ENCODE results near the gene PTCH2. TPM values are rescaled to one million over a fixed set of nuclear protein-coding genes. Genes with fewer than 3 reads are reported as not detected.

PTCH2 gene
- total and polyA plus RNA-seq, 5 donors from 2014 or later = 0.05 to 0.94 (median 0.13) TPM; not detected in 2

DNA sequence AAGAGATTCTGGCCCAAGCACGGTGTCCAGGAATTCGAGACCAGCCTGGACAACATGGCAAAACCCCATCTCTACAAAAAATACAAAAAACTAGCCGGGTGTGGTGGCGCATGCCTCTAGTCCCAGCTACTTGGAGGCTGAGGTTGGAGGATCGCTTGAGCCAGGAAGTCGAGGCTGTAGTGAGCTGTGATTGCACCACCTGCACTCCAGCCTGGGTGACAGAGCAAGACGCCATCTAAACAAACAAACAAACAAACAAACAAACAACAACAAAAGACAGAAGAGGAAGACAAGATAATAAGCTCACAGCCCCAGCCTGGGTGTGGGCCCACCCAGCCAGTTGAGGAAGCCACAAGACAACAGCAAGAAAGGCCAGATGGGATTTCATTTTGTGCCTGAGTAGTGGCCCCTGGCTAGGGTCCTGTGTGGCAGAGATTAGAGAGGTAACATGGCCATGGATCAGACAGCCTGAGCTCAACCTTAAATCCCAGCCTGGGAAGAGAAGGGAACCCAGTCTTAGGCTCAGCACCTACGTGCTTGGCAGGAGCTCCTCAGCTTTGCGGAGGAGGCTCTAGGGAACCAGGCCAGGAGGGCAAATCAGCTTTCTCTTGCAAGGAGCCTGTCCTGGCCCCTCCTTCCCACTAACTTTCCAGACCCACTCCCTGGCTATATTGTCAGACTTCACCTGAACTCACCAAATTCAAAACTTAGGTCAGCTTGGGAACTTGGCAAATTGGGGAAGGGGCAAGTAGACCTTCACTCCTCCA, 50.1 kb downstream of the PTCH2 start:
- ATAC-seq (ENCODE audit: low read depth in 2 of 2) = no peak
- H3K4me3 Mint-ChIP-seq = peak overlapping the region in 1 of 4 donors; percentile 21
- no peaks in the 10 kb centered on the region for H3K27me3 Mint-ChIP-seq
- peak overlapping the region in 1 of 3 donors; percentile 16 for H3K27ac Mint-ChIP-seq
- H3K9me3 Mint-ChIP-seq = no peaks in the 10 kb centered on the region
- no peaks in the 10 kb centered on the region for H3K27me3 ChIP-seq (ENCODE audit: control insufficient read depth, insufficient read depth, low read length)
- no peak overlapping the region for H3K27ac ChIP-seq (ENCODE audit: insufficient read depth, low read length, poor library complexity, severe bottlenecking)
- H3K4me1 Mint-ChIP-seq = peaks cover 0 to 4% (median under 1%) of the 10 kb centered on the region in 4 donors
- no peaks in the 10 kb centered on the region for H3K9me3 ChIP-seq (ENCODE audit: control insufficient read depth in 2 of 2, low read length in 2 of 2)
- no peaks in the 10 kb centered on the region for H3K4me1 ChIP-seq (ENCODE audit: control insufficient read depth, insufficient read depth, low read length, poor library complexity, severe bottlenecking)
- no peak overlapping the region for H3K4me3 ChIP-seq (ENCODE audit: low read depth, low read length)
- H3K36me3 Mint-ChIP-seq = no peaks in the 10 kb centered on the region
- no peaks in the 10 kb centered on the region for H3K36me3 ChIP-seq (ENCODE audit: control insufficient read depth, insufficient read depth, low read length)
- DNase-seq = no peak

DNA sequence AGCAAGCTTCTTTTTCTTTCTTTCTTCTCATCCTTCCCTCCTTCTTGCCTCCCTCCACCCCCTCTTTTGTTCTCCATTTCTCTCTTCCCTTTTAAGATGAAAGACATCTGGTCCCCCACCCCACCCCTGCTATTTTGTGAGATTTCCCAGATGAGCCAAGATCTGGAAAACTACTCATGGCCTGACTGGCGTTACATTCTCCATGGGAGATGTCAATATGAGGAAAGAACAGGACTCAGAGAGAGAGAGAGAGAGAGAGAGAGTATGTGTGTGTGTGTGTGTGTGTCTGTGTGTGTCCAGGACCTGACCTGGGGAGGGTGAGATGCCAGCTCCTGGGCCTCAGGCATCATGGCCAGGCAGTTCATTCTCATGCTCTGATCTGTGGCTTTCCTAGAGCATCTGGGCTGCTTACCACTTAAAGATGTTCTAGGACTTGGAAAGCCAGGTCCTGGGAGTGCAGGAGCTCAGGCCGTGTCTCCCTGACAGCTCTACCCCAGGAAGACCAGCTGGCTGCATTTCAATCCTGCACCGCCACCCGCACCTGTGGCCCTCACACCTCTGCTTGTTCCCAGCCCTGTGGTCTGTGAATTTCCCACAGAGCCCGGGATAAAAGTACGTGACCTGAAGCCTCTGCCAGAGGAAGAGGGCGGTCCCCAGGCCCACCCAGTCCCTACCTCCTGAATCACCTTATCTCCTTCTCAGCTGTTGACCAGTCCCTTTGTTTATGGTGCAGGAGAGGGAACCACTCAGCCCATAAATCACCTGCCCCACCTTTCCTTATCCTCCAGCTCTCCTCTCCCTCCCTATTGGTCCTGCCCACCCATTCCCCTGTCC, 51.9 kb downstream of the PTCH2 start:
- Mint-ChIP-seq H3K27ac (peak overlapping the region in 1 of 3 donors; percentile 67), H3K36me3 (no peaks in the 10 kb centered on the region)

GRCh38 chr1:44788120-44788860, 54.8 kb downstream of the PTCH2 start, which contains the start of gene BEST4:
Gene BEST4 (minus strand): TSS chr1:44788170. CDS start chr1:44787705, 465 bp downstream.
- H3K4me3 Mint-ChIP-seq = peak within 1 kb of the TSS in 3 of 4 donors; percentile 24 to 54 (median 25)
- no peak within 1 kb of the TSS for H3K4me3 ChIP-seq (ENCODE audit: low read depth, low read length)
- H3K9me3 ChIP-seq (ENCODE audit: control insufficient read depth in 2 of 2, low read length in 2 of 2) = no peaks in the 10 kb centered on the region
- no peaks in the 10 kb centered on the region for H3K36me3 ChIP-seq (ENCODE audit: control insufficient read depth, insufficient read depth, low read length)
- no peak within 1 kb of the TSS for H3K27ac Mint-ChIP-seq
- no peaks in the 10 kb centered on the region for H3K9me3 Mint-ChIP-seq
- H3K27me3 ChIP-seq (ENCODE audit: control insufficient read depth, insufficient read depth, low read length) = no peaks in the 10 kb centered on the region
- no peak for ATAC-seq (ENCODE audit: low read depth in 2 of 2)
- peaks cover 4 to 27% (median 19%) of the 10 kb centered on the region in 4 donors for H3K4me1 Mint-ChIP-seq
- H3K27me3 Mint-ChIP-seq = no peaks in the 10 kb centered on the region
- H3K36me3 Mint-ChIP-seq = no peaks in the 10 kb centered on the region
- H3K4me1 ChIP-seq (ENCODE audit: control insufficient read depth, insufficient read depth, low read length, poor library complexity, severe bottlenecking) = peaks cover 34% of the 10 kb centered on the region
- no peak for DNase-seq
- no peak within 1 kb of the TSS for H3K27ac ChIP-seq (ENCODE audit: insufficient read depth, low read length, poor library complexity, severe bottlenecking)

More for the DNA sequence above, 51.9 kb downstream of the PTCH2 start:
- DNase-seq = no peak
- H3K4me3 Mint-ChIP-seq = no peak overlapping the region
- Histone ChIP-seq H3K4me3 (ENCODE audit: low read depth, low read length) (no peak overlapping the region), H3K36me3 (ENCODE audit: control insufficient read depth, insufficient read depth, low read length) (no peaks in the 10 kb centered on the region), H3K27ac (ENCODE audit: insufficient read depth, low read length, poor library complexity, severe bottlenecking) (no peak overlapping the region), H3K4me1 (ENCODE audit: control insufficient read depth, insufficient read depth, low read length, poor library complexity, severe bottlenecking) (peaks cover 7% of the 10 kb centered on the region), H3K9me3 (ENCODE audit: control insufficient read depth in 2 of 2, low read length in 2 of 2) (no peaks in the 10 kb centered on the region), H3K27me3 (ENCODE audit: control insufficient read depth, insufficient read depth, low read length) (no peaks in the 10 kb centered on the region)
- peaks cover 0 to 4% (median 3%) of the 10 kb centered on the region in 4 donors for H3K4me1 Mint-ChIP-seq
- no peaks in the 10 kb centered on the region for H3K9me3 Mint-ChIP-seq
- no peak for ATAC-seq (ENCODE audit: low read depth in 2 of 2)
- H3K27me3 Mint-ChIP-seq = no peaks in the 10 kb centered on the region

- Histone ChIP-seq H3K9me3 (ENCODE audit: control insufficient read depth in 2 of 2, low read length in 2 of 2) (no peaks in the 10 kb centered on the region), H3K36me3 (ENCODE audit: control insufficient read depth, insufficient read depth, low read length) (no peaks in the 10 kb centered on the region)
- peaks cover 4 to 31% (median 22%) of the 10 kb centered on the region in 4 donors for H3K4me1 Mint-ChIP-seq
These were observed 55.5 kb downstream of the PTCH2 start for GRCh38 chr1:44787506-44787905.

DNA sequence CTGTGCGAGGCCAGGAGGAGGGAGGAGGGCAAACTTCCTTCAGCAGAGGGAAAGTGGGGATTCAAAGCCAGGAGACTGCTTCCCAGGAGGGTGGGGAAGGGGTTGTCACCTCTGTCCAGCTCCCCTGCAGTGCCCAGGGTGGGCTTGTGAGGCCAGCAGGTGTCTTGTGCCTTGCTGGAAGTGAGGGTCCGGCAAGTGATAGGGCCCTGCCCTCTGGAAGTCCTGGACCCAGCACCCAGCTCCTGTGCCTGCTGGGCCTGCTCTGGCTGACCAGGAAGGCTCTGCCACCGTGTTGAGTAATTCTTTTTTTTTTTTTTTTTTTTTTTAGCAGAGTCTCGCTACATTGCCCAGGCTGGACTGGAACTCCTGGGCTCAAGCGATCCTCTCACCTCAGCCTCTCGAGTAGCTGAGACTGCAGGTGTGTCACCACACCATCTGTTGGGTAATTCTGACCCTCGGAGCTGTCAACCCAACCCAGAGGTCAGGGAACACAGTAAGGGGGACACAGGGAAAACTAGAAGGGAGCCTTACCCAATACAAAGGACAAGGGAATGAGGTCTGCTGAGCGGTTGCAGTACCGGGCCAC, 56.1 kb downstream of the PTCH2 start:
- H3K9me3 Mint-ChIP-seq = no peaks in the 10 kb centered on the region
- H3K4me3 Mint-ChIP-seq = peak overlapping the region; percentile 25 to 85 (median 70)
- H3K9me3 ChIP-seq (ENCODE audit: control insufficient read depth in 2 of 2, low read length in 2 of 2) = no peaks in the 10 kb centered on the region
- no peak overlapping the region for H3K4me3 ChIP-seq (ENCODE audit: low read depth, low read length)
- H3K27me3 ChIP-seq (ENCODE audit: control insufficient read depth, insufficient read depth, low read length) = no peaks in the 10 kb centered on the region
- peak overlapping the region; percentile 58 to 94 (median 83) for H3K27ac Mint-ChIP-seq
- peaks cover 34% of the 10 kb centered on the region for H3K4me1 ChIP-seq (ENCODE audit: control insufficient read depth, insufficient read depth, low read length, poor library complexity, severe bottlenecking)
- no peak for DNase-seq
- H3K27ac ChIP-seq (ENCODE audit: insufficient read depth, low read length, poor library complexity, severe bottlenecking) = peak overlapping the region; percentile 55
- peaks cover 4 to 31% (median 22%) of the 10 kb centered on the region in 4 donors for H3K4me1 Mint-ChIP-seq
- no peak for ATAC-seq (ENCODE audit: low read depth in 2 of 2)
- no peaks in the 10 kb centered on the region for H3K27me3 Mint-ChIP-seq
- H3K36me3 ChIP-seq (ENCODE audit: control insufficient read depth, insufficient read depth, low read length) = no peaks in the 10 kb centered on the region
- H3K36me3 Mint-ChIP-seq = no peaks in the 10 kb centered on the region

More at GRCh38 chr1:44787506-44787905, 55.5 kb downstream of the PTCH2 start:
- H3K27ac ChIP-seq (ENCODE audit: insufficient read depth, low read length, poor library complexity, severe bottlenecking) = no peak overlapping the region
- H3K4me3 ChIP-seq (ENCODE audit: low read depth, low read length) = no peak overlapping the region
- Mint-ChIP-seq H3K4me3 (peak overlapping the region in 2 of 4 donors; percentile 25 to 54), H3K27me3 (no peaks in the 10 kb centered on the region), H3K9me3 (no peaks in the 10 kb centered on the region), H3K36me3 (no peaks in the 10 kb centered on the region), H3K27ac (no peak overlapping the region)
- H3K27me3 ChIP-seq (ENCODE audit: control insufficient read depth, insufficient read depth, low read length) = no peaks in the 10 kb centered on the region
- DNase-seq (no peak), ATAC-seq (ENCODE audit: low read depth in 2 of 2) (no peak)
- peaks cover 34% of the 10 kb centered on the region for H3K4me1 ChIP-seq (ENCODE audit: control insufficient read depth, insufficient read depth, low read length, poor library complexity, severe bottlenecking)

DNA sequence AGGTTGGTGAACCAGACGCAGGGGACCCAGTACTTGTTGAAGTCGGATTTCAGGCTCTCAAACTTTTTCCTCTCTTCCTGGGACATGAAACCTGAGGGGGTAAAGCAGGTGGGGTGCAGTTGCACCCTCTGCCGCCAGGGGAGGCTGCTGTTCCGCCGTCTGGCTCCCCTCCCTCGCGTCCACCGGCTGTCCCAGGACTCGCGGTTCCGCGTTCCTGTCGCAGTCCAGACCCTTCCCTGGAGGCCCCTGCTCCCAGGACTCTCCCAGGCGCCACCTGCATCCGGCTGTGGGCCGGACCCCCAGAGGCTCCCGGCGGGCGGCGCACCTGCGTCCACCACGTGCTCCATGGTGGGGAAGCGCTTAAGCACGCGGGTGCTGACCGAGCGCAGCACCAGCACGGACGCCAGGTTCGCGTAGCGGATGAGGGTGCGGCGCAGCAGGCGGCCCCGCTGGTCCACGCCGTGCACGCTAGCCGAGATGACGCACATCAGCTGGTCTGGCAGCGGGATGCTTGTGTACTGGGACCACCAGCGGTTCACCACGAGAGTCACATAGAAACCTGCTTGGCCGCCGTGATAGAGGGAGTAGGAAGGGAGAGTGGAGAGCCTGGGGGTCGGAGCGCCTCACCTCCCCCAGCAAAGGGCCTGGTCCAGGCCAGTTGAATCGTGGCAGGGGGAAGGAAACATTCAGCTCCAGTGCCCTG, 56.8 kb downstream of the PTCH2 start:
- Histone ChIP-seq H3K36me3 (ENCODE audit: control insufficient read depth, insufficient read depth, low read length) (peaks cover 5% of the 10 kb centered on the region), H3K9me3 (ENCODE audit: control insufficient read depth in 2 of 2, low read length in 2 of 2) (no peaks in the 10 kb centered on the region), H3K4me3 (ENCODE audit: low read depth, low read length) (peak overlapping the region; percentile 59), H3K27ac (ENCODE audit: insufficient read depth, low read length, poor library complexity, severe bottlenecking) (peak overlapping the region; percentile 55), H3K27me3 (ENCODE audit: control insufficient read depth, insufficient read depth, low read length) (no peaks in the 10 kb centered on the region), H3K4me1 (ENCODE audit: control insufficient read depth, insufficient read depth, low read length, poor library complexity, severe bottlenecking) (peaks cover 34% of the 10 kb centered on the region)
- Mint-ChIP-seq H3K36me3 (peaks cover 5% of the 10 kb centered on the region), H3K4me1 (peaks cover 4 to 31% (median 22%) of the 10 kb centered on the region in 4 donors), H3K27ac (peak overlapping the region; percentile 58 to 94 (median 83)), H3K4me3 (peak overlapping the region; percentile 43 to 85 (median 84)), H3K27me3 (no peaks in the 10 kb centered on the region), H3K9me3 (no peaks in the 10 kb centered on the region)
- ATAC-seq (ENCODE audit: low read depth in 2 of 2) (peak; percentile 73 to 75), DNase-seq (peak; percentile 66 to 81 (median 79))

Data from CD4-positive, CD25-positive, alpha-beta regulatory T cell (primary cell).